IPS-20b (cell line): ENCODE results near the gene DNAI4.

ENCODE experiments used
- H3K27ac ChIP-seq: one replicate; pipeline ENCODE4 v1.5.1; 2013; ENCODE audit warnings: low read length
- H3K27me3 ChIP-seq: 2 replicates; pipeline ENCODE4 v1.6.1; 2013; ENCODE audit warnings: mild to moderate bottlenecking, low read length, inconsistent platforms; ENCODE audit not compliant: insufficient read depth
- H3K36me3 ChIP-seq: 2 replicates; pipeline ENCODE4 v1.6.1; 2013; ENCODE audit warnings: low read depth, mild to moderate bottlenecking, inconsistent platforms, low read length, moderate library complexity; ENCODE audit not compliant: insufficient read depth
- H3K4me1 ChIP-seq: 2 replicates; pipeline ENCODE4 v1.6.1; 2013; ENCODE audit warnings: mild to moderate bottlenecking, control low read depth, inconsistent platforms, low read length, moderate library complexity; ENCODE audit not compliant: insufficient read depth
- H3K4me3 ChIP-seq: 2 replicates; pipeline ENCODE4 v1.5.1; 2013; ENCODE audit warnings: mild to moderate bottlenecking, low read length, inconsistent platforms
- H3K9ac ChIP-seq: 2 replicates; pipeline ENCODE4 v1.6.1; 2013; ENCODE audit warnings: low read depth, mild to moderate bottlenecking, inconsistent platforms, low read length, moderate library complexity
- H3K9me3 ChIP-seq: 2 replicates; pipeline ENCODE4 v1.6.1; 2013; ENCODE audit warnings: mild to moderate bottlenecking, low read depth, low read length, inconsistent platforms; ENCODE audit not compliant: insufficient read depth

The DNAI4 gene

DNA sequence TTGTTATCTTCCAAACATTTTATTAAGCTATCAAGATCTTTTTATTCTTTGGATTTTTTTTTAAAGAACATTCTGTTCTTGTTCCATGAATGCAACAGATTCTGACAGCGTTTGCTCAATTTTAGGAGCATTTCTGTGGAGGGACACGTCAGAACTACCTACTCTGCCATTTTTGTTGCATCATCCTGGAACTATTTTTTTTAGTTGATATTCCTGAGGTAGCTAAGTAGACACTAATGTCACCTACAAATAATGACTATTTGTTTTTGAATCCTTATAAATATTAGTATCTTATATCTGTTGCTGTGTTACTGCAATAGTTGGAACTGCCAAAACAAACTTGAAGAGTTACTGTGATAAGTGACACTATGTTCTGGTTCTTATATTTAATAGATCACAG is 57.2 kb downstream of the DNAI4 start:
- Histone ChIP-seq H3K27me3 (no peaks in the 10 kb centered on the region), H3K9ac (no peak overlapping the region), H3K36me3 (no peaks in the 10 kb centered on the region), H3K9me3 (no peaks in the 10 kb centered on the region), H3K4me1 (no peaks in the 10 kb centered on the region), H3K4me3 (no peak overlapping the region), H3K27ac (no peak overlapping the region)

DNA sequence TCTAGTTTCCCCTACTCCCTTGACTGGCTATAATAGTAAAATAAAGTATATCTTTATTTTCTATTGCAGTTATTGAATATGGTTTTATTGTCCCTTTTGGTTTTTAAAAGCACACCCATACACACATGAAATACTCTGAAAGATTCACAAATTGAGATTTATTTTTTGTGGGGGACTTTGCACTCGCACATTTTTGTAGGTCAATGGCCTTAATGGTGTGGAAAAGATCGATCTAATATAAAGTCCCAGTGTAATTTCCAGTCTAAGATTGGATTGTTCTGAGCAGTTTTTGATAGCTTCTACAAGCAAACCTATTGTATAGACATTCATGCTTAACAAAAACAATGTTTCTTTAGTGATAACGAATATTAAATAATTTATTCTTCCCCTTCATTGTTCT is 64.1 kb downstream of the DNAI4 start:
- Histone ChIP-seq H3K4me3 (no peak overlapping the region), H3K36me3 (no peaks in the 10 kb centered on the region), H3K27me3 (no peaks in the 10 kb centered on the region), H3K9ac (no peak overlapping the region), H3K27ac (no peak overlapping the region), H3K4me1 (no peaks in the 10 kb centered on the region), H3K9me3 (no peaks in the 10 kb centered on the region)

DNA sequence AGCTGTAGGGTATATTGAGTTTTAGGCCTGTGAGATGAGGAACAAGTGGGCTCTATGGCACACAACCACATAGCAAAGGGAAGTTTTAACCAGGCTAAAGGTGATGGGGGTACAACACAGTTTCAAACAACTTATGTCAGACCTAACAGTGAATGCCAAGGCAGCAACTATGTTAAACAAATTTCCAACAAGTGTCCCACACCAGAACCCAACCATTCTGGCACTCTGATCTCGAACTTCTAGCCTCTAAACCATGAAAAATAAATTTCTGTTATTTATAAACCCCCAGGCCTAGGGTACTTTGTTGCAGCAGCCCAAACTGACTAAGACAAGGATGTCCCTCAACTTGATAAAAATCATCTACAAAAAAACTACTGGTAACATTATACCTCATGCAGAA is 71.3 kb downstream of the DNAI4 start:
- Histone ChIP-seq H3K4me3 (no peak overlapping the region), H3K9ac (no peak overlapping the region)

DNA sequence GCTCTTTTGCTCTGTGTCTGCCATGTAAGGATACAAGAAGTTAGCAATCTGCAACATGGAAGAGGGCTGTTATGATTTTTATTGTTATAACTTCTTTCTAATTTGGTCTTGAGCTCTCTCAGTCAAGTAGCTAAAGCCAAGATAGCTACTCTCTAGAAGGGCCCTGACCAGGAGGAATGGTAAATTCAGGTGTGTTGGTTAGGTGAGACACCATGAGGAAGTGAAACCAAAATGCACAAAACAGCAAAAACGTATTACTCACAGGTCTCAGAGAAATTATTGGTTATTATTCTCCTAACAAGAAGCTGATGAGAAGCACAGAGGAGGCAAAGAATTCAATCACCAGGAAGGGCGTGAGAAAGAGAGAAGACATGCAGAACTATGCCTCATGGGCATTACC is 71.8 kb downstream of the DNAI4 start:
- Histone ChIP-seq H3K27me3 (no peaks in the 10 kb centered on the region), H3K36me3 (no peaks in the 10 kb centered on the region), H3K27ac (no peak overlapping the region), H3K4me1 (no peaks in the 10 kb centered on the region), H3K4me3 (no peak overlapping the region), H3K9ac (no peak overlapping the region), H3K9me3 (no peaks in the 10 kb centered on the region)

More for the DNA sequence above, 71.3 kb downstream of the DNAI4 start:
- no peaks in the 10 kb centered on the region for H3K27me3 ChIP-seq
- no peaks in the 10 kb centered on the region for H3K9me3 ChIP-seq
- H3K36me3 ChIP-seq: no peaks in the 10 kb centered on the region
- no peak overlapping the region for H3K27ac ChIP-seq
- no peaks in the 10 kb centered on the region for H3K4me1 ChIP-seq

DNA sequence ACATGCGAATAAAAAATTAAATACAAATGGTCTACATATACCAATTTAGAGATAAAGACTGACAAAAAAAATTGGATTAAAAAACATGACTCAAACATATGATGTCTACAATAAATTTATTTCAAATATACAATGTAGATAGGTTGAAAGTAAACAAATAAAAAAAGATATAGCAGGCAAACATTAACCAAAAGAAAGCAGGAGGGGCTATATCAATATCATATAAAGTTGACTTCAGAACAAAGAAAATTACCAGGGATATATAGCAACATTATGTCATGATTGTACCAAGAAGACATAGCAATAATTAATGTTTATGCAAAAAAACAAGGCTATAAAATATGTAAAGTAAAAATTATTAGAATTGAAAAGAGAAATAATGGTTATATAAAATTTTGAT is 73.7 kb downstream of the DNAI4 start:
- Histone ChIP-seq H3K9ac (no peak overlapping the region), H3K4me1 (no peaks in the 10 kb centered on the region), H3K27ac (no peak overlapping the region), H3K36me3 (no peaks in the 10 kb centered on the region), H3K4me3 (no peak overlapping the region), H3K9me3 (no peaks in the 10 kb centered on the region), H3K27me3 (no peaks in the 10 kb centered on the region)

DNA sequence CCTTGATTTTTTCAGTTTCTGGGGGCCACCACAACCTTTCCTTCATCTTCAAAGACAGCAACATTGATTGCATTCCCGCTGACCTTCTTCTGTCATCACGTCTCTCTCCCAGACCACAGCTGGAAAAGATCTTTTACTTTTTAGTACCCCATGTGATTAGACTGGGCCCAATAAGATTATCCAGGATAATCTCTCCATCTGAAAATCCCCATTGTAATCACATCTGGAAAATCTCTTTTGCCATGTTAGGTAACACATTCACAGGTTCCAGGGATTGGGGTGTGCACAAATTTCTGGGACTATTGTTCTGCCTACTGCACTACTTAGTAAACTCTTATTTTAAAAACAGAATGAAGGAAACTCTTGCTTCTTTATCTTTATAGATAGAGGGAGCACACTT is 76.5 kb downstream of the DNAI4 start:
- no peak overlapping the region for H3K4me3 ChIP-seq
- H3K9ac ChIP-seq: no peak overlapping the region
- H3K27me3 ChIP-seq: no peaks in the 10 kb centered on the region
- no peaks in the 10 kb centered on the region for H3K9me3 ChIP-seq
- no peaks in the 10 kb centered on the region for H3K36me3 ChIP-seq
- no peaks in the 10 kb centered on the region for H3K4me1 ChIP-seq
- H3K27ac ChIP-seq: no peak overlapping the region

DNA sequence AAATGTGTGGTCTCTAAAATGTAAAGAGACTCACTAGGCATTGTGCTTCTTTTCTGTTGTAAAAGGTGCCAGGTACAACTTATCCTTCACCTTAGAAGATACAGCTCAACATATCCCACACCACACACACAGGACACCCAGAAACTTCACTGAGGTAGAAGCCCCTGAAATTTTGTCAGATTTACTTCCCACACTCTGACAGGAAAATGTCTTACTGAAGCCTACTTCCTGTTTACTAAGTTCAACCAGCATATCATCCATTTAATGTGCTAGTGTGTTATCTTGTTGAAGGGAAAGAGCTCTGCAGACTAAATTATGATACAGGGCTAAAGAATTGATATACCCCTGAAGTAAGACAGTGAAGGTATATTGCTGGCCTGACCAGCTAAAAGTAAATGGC is 83.7 kb downstream of the DNAI4 start:
- no peak overlapping the region for H3K4me3 ChIP-seq
- no peak overlapping the region for H3K9ac ChIP-seq
- H3K27me3 ChIP-seq: no peaks in the 10 kb centered on the region
- no peaks in the 10 kb centered on the region for H3K4me1 ChIP-seq
- no peaks in the 10 kb centered on the region for H3K9me3 ChIP-seq
- H3K36me3 ChIP-seq: no peaks in the 10 kb centered on the region
- no peak overlapping the region for H3K27ac ChIP-seq

DNA sequence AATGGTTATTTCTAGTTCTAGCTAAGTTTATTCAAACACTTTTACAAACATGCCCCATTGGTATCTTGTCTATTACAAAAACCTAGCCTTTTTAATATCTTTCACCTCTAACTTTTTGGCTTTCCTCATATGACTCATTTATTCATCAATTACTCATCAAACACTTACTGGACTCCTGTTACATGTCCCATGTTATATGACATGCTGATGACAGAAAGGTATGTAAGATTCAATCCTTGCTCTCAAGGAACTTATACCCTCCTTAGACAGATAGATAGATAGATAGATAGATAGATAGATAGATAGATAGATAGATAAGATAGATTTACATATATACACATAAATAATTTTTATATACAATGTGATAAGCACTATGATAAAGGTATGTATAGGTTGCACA is 89.7 kb downstream of the DNAI4 start:
- H3K27ac ChIP-seq: no peak overlapping the region
- H3K9ac ChIP-seq: no peak overlapping the region
- H3K4me3 ChIP-seq: no peak overlapping the region
- no peaks in the 10 kb centered on the region for H3K9me3 ChIP-seq
- no peaks in the 10 kb centered on the region for H3K27me3 ChIP-seq
- no peaks in the 10 kb centered on the region for H3K4me1 ChIP-seq
- H3K36me3 ChIP-seq: no peaks in the 10 kb centered on the region

DNA sequence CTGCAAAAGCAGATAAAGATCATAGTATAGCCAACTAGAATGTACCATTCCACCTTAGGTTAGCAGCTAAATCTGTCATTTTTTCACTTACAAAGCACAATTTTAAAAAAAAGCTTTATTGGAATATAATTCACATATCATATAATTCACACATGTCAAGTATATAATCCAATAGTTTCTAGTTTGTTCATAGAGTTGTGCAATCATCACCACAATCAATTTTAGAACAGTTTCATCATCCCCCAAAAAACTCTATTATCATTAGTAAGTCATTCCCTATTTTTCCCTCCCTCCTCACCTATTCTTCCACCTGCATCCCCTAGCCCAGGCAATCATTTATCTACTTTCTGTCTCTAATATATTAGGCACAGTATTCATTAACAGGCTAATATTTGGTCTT is 91.5 kb downstream of the DNAI4 start:
- Histone ChIP-seq H3K27me3 (no peaks in the 10 kb centered on the region), H3K9me3 (no peaks in the 10 kb centered on the region), H3K4me3 (no peak overlapping the region), H3K36me3 (no peaks in the 10 kb centered on the region), H3K4me1 (no peaks in the 10 kb centered on the region), H3K9ac (no peak overlapping the region), H3K27ac (no peak overlapping the region)

DNA sequence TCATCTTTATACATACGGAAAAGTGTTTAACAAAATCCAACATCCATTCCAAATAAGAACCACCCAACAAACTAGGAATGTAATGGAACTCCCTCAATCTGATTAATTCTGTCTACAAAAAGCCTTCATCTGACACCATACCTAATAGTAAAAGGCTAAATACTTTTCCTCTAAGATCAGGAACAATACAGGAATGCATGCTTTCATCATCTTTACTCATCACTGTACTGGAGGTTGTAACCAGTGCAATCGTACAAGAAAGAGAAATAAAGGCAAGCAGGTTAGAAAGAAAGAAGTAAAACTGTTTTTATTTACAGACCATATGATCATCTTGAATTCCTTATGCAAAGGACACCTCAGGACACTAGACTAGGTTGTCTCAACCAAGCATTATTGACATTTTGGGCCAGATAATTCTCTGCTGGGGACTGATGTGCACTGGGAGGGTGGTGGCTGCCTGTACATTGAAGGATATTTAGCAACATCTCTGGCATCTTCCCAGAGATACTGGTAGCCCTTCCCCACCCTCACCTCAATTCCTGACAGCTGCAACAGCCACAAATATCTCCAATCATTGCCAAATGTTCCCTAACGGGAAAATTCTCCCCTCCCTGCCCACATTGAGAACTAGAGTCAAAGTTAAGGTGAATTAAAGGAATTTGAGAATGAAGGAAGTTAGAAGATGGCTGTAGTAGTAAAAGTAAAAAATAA is 93.0 kb downstream of the DNAI4 start:
- H3K27ac ChIP-seq: no peak overlapping the region
- H3K9ac ChIP-seq: no peak overlapping the region
- no peaks in the 10 kb centered on the region for H3K36me3 ChIP-seq
- no peaks in the 10 kb centered on the region for H3K27me3 ChIP-seq
- no peaks in the 10 kb centered on the region for H3K9me3 ChIP-seq
- no peaks in the 10 kb centered on the region for H3K4me1 ChIP-seq
- H3K4me3 ChIP-seq: no peak overlapping the region

DNA sequence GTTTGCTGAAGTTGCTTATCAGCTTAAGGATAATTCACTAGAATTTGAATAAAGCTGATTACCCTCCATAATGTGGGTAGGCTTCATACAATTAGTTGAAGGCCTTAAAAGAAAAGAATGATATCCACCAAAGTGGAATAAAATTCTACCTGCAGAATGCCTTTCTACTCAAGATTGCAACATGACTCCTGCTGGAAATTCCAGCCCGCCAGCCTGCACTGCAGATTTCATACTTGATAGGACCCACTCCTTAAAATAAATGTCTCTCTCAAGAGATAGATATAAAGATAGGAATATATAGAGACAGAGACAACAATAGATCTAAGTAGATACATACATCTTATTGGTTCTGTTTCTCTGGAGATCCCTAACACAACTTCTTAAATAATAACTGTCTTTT is 99.9 kb downstream of the DNAI4 start:
- no peak overlapping the region for H3K27ac ChIP-seq
- H3K27me3 ChIP-seq: no peaks in the 10 kb centered on the region
- no peaks in the 10 kb centered on the region for H3K36me3 ChIP-seq
- no peaks in the 10 kb centered on the region for H3K9me3 ChIP-seq
- H3K9ac ChIP-seq: no peak overlapping the region
- H3K4me1 ChIP-seq: no peaks in the 10 kb centered on the region
- no peak overlapping the region for H3K4me3 ChIP-seq

DNA sequence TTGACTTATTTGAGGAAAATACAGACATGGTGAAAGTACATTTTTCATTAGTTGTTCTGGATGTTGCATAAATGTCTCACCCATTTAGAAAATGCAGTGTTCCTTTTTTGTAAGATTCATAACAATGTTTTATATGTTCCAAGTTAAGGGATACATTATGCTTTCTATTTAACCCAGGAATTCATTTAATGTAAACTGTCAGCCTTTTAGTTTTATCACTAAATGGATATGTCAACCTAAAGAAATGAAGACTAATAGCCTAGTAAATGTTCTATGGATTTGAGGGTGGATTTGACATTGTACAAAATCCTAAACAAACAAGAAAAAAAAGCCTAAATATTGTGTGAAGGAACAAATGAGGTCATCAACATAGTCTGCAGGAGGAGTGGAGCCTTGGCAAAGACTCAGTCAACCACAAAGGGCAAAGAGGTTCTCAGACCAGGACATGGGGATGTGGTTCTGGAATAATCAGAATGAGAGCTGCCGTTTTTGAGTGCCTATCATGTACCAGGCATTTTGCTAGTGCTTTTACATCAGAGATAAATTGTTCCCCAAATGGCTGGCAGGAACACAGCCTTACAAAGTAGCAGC is 114.8 kb downstream of the DNAI4 start:
- Histone ChIP-seq H3K9me3 (no peaks in the 10 kb centered on the region), H3K36me3 (no peaks in the 10 kb centered on the region), H3K4me1 (no peaks in the 10 kb centered on the region), H3K4me3 (no peak overlapping the region), H3K9ac (no peak overlapping the region), H3K27ac (no peak overlapping the region), H3K27me3 (no peaks in the 10 kb centered on the region)
